Central memory CD8-positive, alpha-beta T cell (primary cell): Measurements from ENCODE around the gene NAV2.

ENCODE experiments used
- ATAC-seq: fragments of 150-1000 bp; cut with Tn5 transposase; replicated peaks from 2 replicates; pipeline ENCODE4 v1.10.0; 2022; ENCODE audit warnings: mild to moderate bottlenecking, moderate FRiP score, moderate number of reproducible peaks; ENCODE audit not compliant: poor library complexity, severe bottlenecking; ENCODE audit errors: extremely low read depth
- DNase-seq, 2 donors: peaks; one replicate each; pipeline ENCODE4 v3.0.0; 2021; ENCODE audit warnings: low spot score in 2 of 2
- H3K27ac Mint-ChIP-seq: one replicate; pipeline ENCODE4 v1.8.0; 2022; ENCODE audit warnings: low read depth, mild to moderate bottlenecking, moderate library complexity, mixed read lengths
- H3K27me3 Mint-ChIP-seq: one replicate; pipeline ENCODE4 v1.8.0; 2022; ENCODE audit warnings: mixed read lengths
- H3K36me3 Mint-ChIP-seq: one replicate; pipeline ENCODE4 v1.8.0; 2022; ENCODE audit warnings: mild to moderate bottlenecking, moderate library complexity, mixed read lengths; ENCODE audit not compliant: insufficient read depth
- H3K4me1 Mint-ChIP-seq: one replicate; pipeline ENCODE4 v1.8.0; 2022; ENCODE audit warnings: mixed read lengths
- H3K4me3 Mint-ChIP-seq: one replicate; pipeline ENCODE4 v1.8.0; 2022; ENCODE audit warnings: mild to moderate bottlenecking, moderate library complexity, mixed read lengths
- H3K9me3 Mint-ChIP-seq: one replicate; pipeline ENCODE4 v1.8.0; 2022; ENCODE audit warnings: mixed read lengths

The NAV2 gene

GRCh38 chr11:20163783-20164481 lies 451.3 kb downstream of the NAV2 start:
- Mint-ChIP-seq H3K27me3 (peaks cover 95% of the 10 kb centered on the region), H3K9me3 (no peaks in the 10 kb centered on the region), H3K27ac (no peak overlapping the region), H3K36me3 (peaks cover 7% of the 10 kb centered on the region), H3K4me1 (peaks cover 13% of the 10 kb centered on the region), H3K4me3 (peak overlapping the region; percentile 31)
- ATAC-seq (no peak), DNase-seq (no peak)
